Fibroblast of lung (primary cell): ENCODE data around the gene TYK2. TPM values are rescaled to one million over a fixed set of nuclear protein-coding genes. Genes with fewer than 3 reads are reported as not detected.

ENCODE experiments used
- DNase-seq, 2 donors: peaks; one replicate each; pipeline versions ENCODE4 v3.0.0 to v3.0.0-alpha.2; 2010; ENCODE audit warnings: low read depth in 2 of 2
- H2AFZ ChIP-seq: 2 replicates; pipeline ENCODE4 v1.5.1; 2012; ENCODE audit warnings: low read length, control low read depth, inconsistent platforms
- H3K27ac ChIP-seq: 2 replicates; pipeline ENCODE4 v1.5.1; 2011; ENCODE audit warnings: low read length, control low read depth; ENCODE audit not compliant: insufficient read depth
- H3K27me3 ChIP-seq: 2 replicates; pipeline ENCODE4 v1.5.1; 2011; ENCODE audit warnings: mild to moderate bottlenecking, low read length; ENCODE audit not compliant: control insufficient read depth, insufficient read depth
- H3K36me3 ChIP-seq: 2 replicates; pipeline ENCODE4 v1.5.1; 2011; ENCODE audit warnings: low read length; ENCODE audit not compliant: control insufficient read depth, insufficient read depth
- H3K4me1 ChIP-seq: 2 replicates; pipeline ENCODE4 v1.5.1; 2011; ENCODE audit warnings: low read length; ENCODE audit not compliant: control insufficient read depth, insufficient read depth; ENCODE audit errors: extremely low read depth
- H3K4me2 ChIP-seq: 2 replicates; pipeline ENCODE4 v1.5.1; 2011; ENCODE audit warnings: low read length, control low read depth; ENCODE audit not compliant: insufficient read depth; ENCODE audit errors: extremely low read depth
- H3K4me3 ChIP-seq, 4 experiments: fragments of 200-600 bp in 1 of 4; sonication (generic) in 1 of 4; replicated peaks in 1 of 4; 2 replicates each; pipeline ENCODE4 v1.5.1; 2011 to 2016; ENCODE audit warnings: low read length in 4 of 4, low read depth in 3 of 4, mild to moderate bottlenecking in 3 of 4, control low read depth in 2 of 4, inconsistent platforms in 1 of 4, mixed read lengths in 1 of 4; ENCODE audit not compliant: insufficient read depth in 1 of 4; ENCODE audit errors: control extremely low read depth in 1 of 4
- H3K79me2 ChIP-seq: 2 replicates; pipeline ENCODE4 v1.5.1; 2012; ENCODE audit warnings: mild to moderate bottlenecking, low read length, inconsistent platforms; ENCODE audit not compliant: control insufficient read depth, insufficient read depth
- H3K9ac ChIP-seq: 2 replicates; pipeline ENCODE4 v1.5.1; 2011; ENCODE audit warnings: mild to moderate bottlenecking, low read length, control low read depth; ENCODE audit not compliant: insufficient read depth
- H3K9me3 ChIP-seq: 2 replicates; pipeline ENCODE4 v1.5.1; 2012; ENCODE audit warnings: low read depth, low read length; ENCODE audit not compliant: control insufficient read depth, insufficient read depth
- H4K20me1 ChIP-seq: 2 replicates; pipeline ENCODE4 v1.5.1; 2011; ENCODE audit warnings: low read length; ENCODE audit not compliant: control insufficient read depth, insufficient read depth; ENCODE audit errors: extremely low read depth
- EZH2 ChIP-seq: IDR thresholded peaks from 2 replicates; pipeline ENCODE4 v1.5.1; 2012; ENCODE audit warnings: low read length, control low read depth, mild to moderate bottlenecking; ENCODE audit errors: missing control alignments
- polyA plus RNA-seq, 2 donors: library from polyadenylated mRNA; depleted of rRNA in 1 of 2; stranded (reverse) in 1 of 2; unstranded in 1 of 2; fragments of >200 nt; gene quantifications; 2 replicates each; pipeline ENCODE4 v1.2.1, GENCODE V29; 2011 to 2012; ENCODE audit warnings: missing spikeins in 1 of 2
- total RNA-seq: library from RNA; depleted of rRNA; stranded (reverse); fragments of >200 nt; gene quantifications from 2 replicates; pipeline ENCODE4 v1.2.1, GENCODE V29; 2014
- TF ChIP-seq, protein P1 (sequence below), 2 donors: IDR thresholded peaks in 1 of 2; conservative IDR thresholded peaks in 1 of 2; 1 replicate in 1 of 2; 2 replicates in 1 of 2; pipeline ENCODE4 v1.5.1; 2011 to 2012; ENCODE audit warnings: low read length in 2 of 2, control low read depth in 1 of 2, inconsistent platforms in 1 of 2, low read depth in 1 of 2, mild to moderate bottlenecking in 1 of 2

The TYK2 gene
- total and polyA plus RNA-seq, 2 donors (not counting 1 experiment from before 2014, with no cell fraction given), result 17.4 to 95.5 TPM

DNA sequence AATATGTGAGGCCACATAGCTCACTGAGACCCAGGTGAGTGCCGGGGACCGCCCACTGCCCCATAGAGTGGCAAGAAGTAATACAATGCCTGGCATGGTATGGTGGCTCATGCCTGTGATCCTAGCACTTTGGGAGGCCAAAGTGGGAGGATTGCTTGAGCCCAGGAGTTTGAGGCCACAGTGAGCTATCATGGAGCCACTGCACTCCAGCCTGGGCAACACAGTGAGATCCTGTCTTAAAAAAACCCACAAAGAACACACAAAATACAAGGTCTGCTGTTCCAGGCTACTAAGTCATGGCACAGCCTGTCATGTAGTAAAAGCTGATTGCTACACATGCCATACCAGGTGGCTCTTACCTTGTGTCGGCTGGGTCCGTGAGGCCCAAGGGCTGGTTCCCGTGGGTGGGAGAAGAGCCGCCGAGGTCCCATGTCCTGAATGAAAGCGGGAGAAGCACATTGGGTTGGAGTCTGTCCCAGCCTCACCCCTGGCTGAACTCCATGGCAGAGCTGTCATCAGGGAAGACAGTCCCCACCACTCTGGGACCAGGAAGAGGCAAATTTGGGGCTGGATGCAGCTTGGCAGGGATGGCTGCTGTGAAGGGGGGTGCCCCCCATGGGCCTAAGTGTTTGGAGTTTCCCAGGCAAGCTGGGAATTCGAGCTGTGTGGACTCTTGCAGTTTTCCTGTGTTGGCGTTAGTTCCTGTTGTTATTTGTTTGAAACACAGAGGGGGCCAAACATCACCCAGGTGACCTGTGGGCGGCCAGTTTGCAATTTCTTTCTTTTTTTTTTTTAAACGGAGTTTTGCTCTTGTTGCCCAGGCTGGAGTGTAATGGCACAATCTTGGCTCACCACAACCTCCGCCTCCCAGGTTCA, 61.3 kb downstream of the TYK2 start:
- no peak for DNase-seq
- no peaks in the 10 kb centered on the region for H3K9me3 ChIP-seq
- H4K20me1 ChIP-seq, result no peaks in the 10 kb centered on the region

DNA sequence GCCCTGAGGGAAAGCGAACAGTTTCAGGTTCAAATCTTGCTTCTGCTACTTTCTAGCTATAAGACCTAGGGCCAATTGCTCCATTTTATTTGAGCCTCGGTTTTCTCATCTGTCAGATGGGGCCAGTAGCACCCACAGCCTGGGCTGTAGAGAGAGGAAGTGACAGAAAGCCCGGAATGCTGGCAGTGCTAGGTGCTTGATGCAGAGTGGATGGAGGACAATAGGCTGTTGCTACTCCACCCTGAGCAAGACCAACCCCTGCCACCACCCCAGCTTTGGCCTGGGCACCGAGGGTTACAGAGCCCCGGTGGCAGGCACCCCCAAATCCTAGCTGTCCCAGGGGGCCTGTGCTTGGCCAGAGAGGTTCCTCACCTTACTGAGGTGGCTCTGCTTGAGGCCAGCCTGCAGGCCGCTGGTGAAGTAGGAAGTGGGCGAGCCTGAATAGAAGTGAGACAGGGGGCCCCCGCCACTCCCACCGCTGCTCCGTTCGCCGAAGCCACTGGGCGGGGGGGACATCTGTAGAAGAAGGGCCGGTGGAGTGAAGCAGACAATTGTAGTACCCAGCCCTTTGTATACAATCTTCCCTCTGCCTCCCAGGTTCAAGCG, 62.4 kb downstream of the TYK2 start:
- no peak overlapping the region for H3K9ac ChIP-seq
- no peak overlapping the region for H3K4me2 ChIP-seq
- H3K4me1 ChIP-seq, result no peaks in the 10 kb centered on the region
- H2AFZ ChIP-seq, result no peak overlapping the region
- peaks cover 24% of the 10 kb centered on the region for H3K36me3 ChIP-seq
- no peaks in the 10 kb centered on the region for H3K9me3 ChIP-seq
- H3K27me3 ChIP-seq, result no peaks in the 10 kb centered on the region
- H4K20me1 ChIP-seq, result no peaks in the 10 kb centered on the region
- no peak overlapping the region for H3K4me3 ChIP-seq
- TF ChIP-seq, protein P1, sequence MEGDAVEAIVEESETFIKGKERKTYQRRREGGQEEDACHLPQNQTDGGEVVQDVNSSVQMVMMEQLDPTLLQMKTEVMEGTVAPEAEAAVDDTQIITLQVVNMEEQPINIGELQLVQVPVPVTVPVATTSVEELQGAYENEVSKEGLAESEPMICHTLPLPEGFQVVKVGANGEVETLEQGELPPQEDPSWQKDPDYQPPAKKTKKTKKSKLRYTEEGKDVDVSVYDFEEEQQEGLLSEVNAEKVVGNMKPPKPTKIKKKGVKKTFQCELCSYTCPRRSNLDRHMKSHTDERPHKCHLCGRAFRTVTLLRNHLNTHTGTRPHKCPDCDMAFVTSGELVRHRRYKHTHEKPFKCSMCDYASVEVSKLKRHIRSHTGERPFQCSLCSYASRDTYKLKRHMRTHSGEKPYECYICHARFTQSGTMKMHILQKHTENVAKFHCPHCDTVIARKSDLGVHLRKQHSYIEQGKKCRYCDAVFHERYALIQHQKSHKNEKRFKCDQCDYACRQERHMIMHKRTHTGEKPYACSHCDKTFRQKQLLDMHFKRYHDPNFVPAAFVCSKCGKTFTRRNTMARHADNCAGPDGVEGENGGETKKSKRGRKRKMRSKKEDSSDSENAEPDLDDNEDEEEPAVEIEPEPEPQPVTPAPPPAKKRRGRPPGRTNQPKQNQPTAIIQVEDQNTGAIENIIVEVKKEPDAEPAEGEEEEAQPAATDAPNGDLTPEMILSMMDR (conservative IDR thresholded peaks at IDR 0.05 in 1 of 2, IDR thresholded peaks at IDR 0.05 in 1 of 2; ENCODE audit: low read depth in 1 of 2, low read length in 2 of 2), result no peak
- no peaks in the 10 kb centered on the region for H3K79me2 ChIP-seq
- DNase-seq, result no peak
- H3K27ac ChIP-seq, result no peak overlapping the region

More for the DNA sequence above, 61.3 kb downstream of the TYK2 start:
- Histone ChIP-seq H3K4me2 (no peak overlapping the region), H3K4me1 (no peaks in the 10 kb centered on the region), H3K79me2 (no peaks in the 10 kb centered on the region), H3K4me3 (no peak overlapping the region), H3K9ac (no peak overlapping the region), H3K27me3 (no peaks in the 10 kb centered on the region), H3K36me3 (peaks cover 26% of the 10 kb centered on the region), H2AFZ (no peak overlapping the region), H3K27ac (no peak overlapping the region)
- TF ChIP-seq, protein P1 (conservative IDR thresholded peaks at IDR 0.05 in 1 of 2, IDR thresholded peaks at IDR 0.05 in 1 of 2; ENCODE audit: low read depth in 1 of 2, low read length in 2 of 2), result no peak
- no peak for TF ChIP-seq EZH2

DNA sequence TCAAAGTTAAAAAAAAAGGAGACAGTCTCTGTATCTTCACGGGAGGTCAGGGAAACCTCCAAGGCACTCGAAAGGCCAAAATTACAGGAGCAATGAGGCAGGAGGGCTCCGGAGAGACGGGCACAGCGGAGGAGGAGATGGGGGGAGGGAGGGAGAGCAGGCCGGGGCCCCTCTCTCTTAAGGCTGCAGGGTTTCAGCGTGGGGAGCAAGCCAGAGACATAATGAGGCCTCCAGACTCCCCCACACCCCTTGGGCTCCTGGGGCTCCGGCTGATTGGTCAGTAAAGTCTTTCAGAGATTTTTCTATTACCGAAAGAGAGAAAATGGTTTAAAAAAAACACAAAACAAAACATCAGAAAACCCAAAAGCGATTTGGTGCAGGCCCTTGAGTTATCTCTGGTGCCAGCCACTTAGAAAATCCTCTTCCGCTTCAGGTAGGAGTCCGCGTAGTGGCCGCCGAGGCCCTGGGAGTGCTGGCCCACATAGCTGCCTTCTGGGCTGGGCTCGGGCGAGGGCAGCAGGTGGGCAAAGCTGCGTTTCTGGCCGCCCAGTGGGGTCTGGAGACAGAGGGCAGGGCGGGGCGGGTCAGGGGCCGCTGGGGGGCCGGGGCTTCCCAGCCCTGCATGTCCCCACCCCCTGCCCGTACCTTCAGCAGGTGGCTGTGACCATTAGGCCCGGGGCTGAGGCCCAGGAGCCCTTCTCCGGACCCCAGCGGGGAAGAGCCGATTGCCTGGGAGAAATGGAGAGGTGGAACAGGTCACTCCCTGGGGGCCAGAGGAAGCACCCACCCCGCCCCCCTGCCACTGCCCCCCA, 63.1 kb downstream of the TYK2 start:
- Histone ChIP-seq H2AFZ (no peak overlapping the region), H3K79me2 (no peaks in the 10 kb centered on the region), H3K4me2 (no peak overlapping the region), H4K20me1 (no peaks in the 10 kb centered on the region), H3K36me3 (peaks cover 22% of the 10 kb centered on the region), H3K4me3 (no peak overlapping the region), H3K27me3 (no peaks in the 10 kb centered on the region), H3K9me3 (no peaks in the 10 kb centered on the region), H3K9ac (no peak overlapping the region), H3K27ac (no peak overlapping the region), H3K4me1 (no peaks in the 10 kb centered on the region)
- TF ChIP-seq, protein P1 (conservative IDR thresholded peaks at IDR 0.05 in 1 of 2, IDR thresholded peaks at IDR 0.05 in 1 of 2; ENCODE audit: low read depth in 1 of 2, low read length in 2 of 2), result no peak
- TF ChIP-seq EZH2, result no peak
- no peak for DNase-seq
